Mesendoderm (in vitro differentiated cells): ENCODE data around the gene EYS.

Experiments
- DNase-seq: peaks from one replicate; pipeline ENCODE4 v3.0.0; 2013
- H2AK5ac ChIP-seq: 2 replicates; pipeline ENCODE4 v1.6.1; 2013; ENCODE audit warnings: low read length, inconsistent platforms
- H2BK120ac ChIP-seq: 2 replicates; pipeline ENCODE4 v1.6.1; 2013; ENCODE audit warnings: low read depth, mild to moderate bottlenecking, low read length, moderate library complexity, mixed read lengths
- H2BK15ac ChIP-seq: replicated peaks from 2 replicates; pipeline ENCODE4 v1.6.1; 2013; ENCODE audit warnings: low read depth, mild to moderate bottlenecking, moderate library complexity
- H2BK5ac ChIP-seq: 2 replicates; pipeline ENCODE4 v1.6.1; 2013; ENCODE audit warnings: low read length, inconsistent platforms
- H3K18ac ChIP-seq: 2 replicates; pipeline ENCODE4 v1.6.1; 2013; ENCODE audit warnings: mild to moderate bottlenecking, low read length, mixed read lengths
- H3K23ac ChIP-seq: one replicate; pipeline ENCODE4 v1.6.1; 2013; ENCODE audit warnings: low read length
- H3K27ac ChIP-seq: 2 replicates; pipeline ENCODE4 v1.5.1; 2013; ENCODE audit warnings: low read depth, mild to moderate bottlenecking, inconsistent platforms, low read length, moderate library complexity
- H3K27me3 ChIP-seq: 2 replicates; pipeline ENCODE4 v1.6.1; 2013; ENCODE audit warnings: low read length, control low read depth, mild to moderate bottlenecking, inconsistent platforms; ENCODE audit not compliant: insufficient read depth, poor library complexity
- H3K36me3 ChIP-seq: 2 replicates; pipeline ENCODE4 v1.6.1; 2013; ENCODE audit warnings: low read length, inconsistent platforms; ENCODE audit not compliant: control insufficient read depth, insufficient read depth
- H3K4ac ChIP-seq: one replicate; pipeline ENCODE4 v1.6.1; 2013; ENCODE audit warnings: low read depth, mild to moderate bottlenecking, low read length, moderate library complexity
- H3K4me1 ChIP-seq: 2 replicates; pipeline ENCODE4 v1.6.1; 2013; ENCODE audit warnings: low read depth, low read length, inconsistent platforms; ENCODE audit not compliant: control insufficient read depth
- H3K4me2 ChIP-seq: 2 replicates; pipeline ENCODE4 v1.6.1; 2013; ENCODE audit warnings: low read length
- H3K4me3 ChIP-seq: 2 replicates; pipeline ENCODE4 v1.5.1; 2013; ENCODE audit warnings: mild to moderate bottlenecking, low read length
- H3K56ac ChIP-seq: one replicate; pipeline ENCODE4 v1.6.1; 2013; ENCODE audit warnings: low read length
- H3K79me1 ChIP-seq: 2 replicates; pipeline ENCODE4 v1.6.1; 2013; ENCODE audit warnings: low read length, inconsistent platforms
- H3K79me2 ChIP-seq: 2 replicates; pipeline ENCODE4 v1.6.1; 2013; ENCODE audit warnings: mild to moderate bottlenecking, low read length; ENCODE audit not compliant: control insufficient read depth, insufficient read depth
- H3K9ac ChIP-seq: 2 replicates; pipeline ENCODE4 v1.6.1; 2013; ENCODE audit warnings: low read length, inconsistent platforms
- H4K5ac ChIP-seq: one replicate; pipeline ENCODE4 v1.6.1; 2013; ENCODE audit warnings: low read length
- H4K8ac ChIP-seq: one replicate; pipeline ENCODE4 v1.6.1; 2013; ENCODE audit warnings: low read depth, mild to moderate bottlenecking, control low read depth, low read length, moderate library complexity
- WGBS: extraction: QIAGEN DNeasy Blood & Tissue Kit; methylation state at CpG from one replicate; pipeline ENCODE4 v1.1.7; 2013; ENCODE audit warnings: low lambda C conversion rate, missing lambda C conversion rate; ENCODE audit not compliant: insufficient coverage; ENCODE audit errors: extremely low coverage; 5-methylcytosine and 5-hydroxymethylcytosine counted together

The EYS gene

DNA sequence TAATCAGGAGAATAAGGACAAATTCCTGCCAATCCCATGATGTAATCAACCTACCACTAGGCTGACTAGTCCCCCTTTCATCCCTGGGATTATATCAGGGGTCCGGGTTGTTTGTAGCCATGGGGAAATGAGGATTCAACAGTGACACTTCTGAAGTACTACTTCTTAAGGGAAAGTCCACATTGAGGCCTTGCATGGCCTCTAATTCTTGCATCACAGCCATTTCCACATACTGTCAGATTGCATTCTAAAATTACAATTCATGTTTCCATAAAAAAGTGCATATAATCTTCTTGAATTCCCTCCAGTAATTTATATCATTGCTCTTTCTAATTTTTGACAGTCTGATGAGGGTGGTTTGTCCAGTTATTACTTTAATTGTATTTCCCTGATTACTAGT is 1887.2 kb downstream of the EYS start:
- Histone ChIP-seq H3K56ac (no peak overlapping the region), H3K4me2 (no peak overlapping the region), H4K5ac (no peak overlapping the region), H3K36me3 (no peaks in the 10 kb centered on the region), H3K27ac (no peak overlapping the region), H3K9ac (no peak overlapping the region), H3K79me1 (no peaks in the 10 kb centered on the region), H2BK120ac (no peak overlapping the region), H3K4me1 (no peaks in the 10 kb centered on the region), H3K4ac (no peak overlapping the region), H4K8ac (no peak overlapping the region), H2BK15ac (no peak overlapping the region), H2AK5ac (no peak overlapping the region), H3K27me3 (no peaks in the 10 kb centered on the region), H2BK5ac (no peak overlapping the region), H3K18ac (no peak overlapping the region), H3K23ac (no peak overlapping the region), H3K4me3 (no peak overlapping the region), H3K79me2 (no peaks in the 10 kb centered on the region)
- no CpG with 5 or more reads among the region's 1 CpG for WGBS
- no peak for DNase-seq

DNA sequence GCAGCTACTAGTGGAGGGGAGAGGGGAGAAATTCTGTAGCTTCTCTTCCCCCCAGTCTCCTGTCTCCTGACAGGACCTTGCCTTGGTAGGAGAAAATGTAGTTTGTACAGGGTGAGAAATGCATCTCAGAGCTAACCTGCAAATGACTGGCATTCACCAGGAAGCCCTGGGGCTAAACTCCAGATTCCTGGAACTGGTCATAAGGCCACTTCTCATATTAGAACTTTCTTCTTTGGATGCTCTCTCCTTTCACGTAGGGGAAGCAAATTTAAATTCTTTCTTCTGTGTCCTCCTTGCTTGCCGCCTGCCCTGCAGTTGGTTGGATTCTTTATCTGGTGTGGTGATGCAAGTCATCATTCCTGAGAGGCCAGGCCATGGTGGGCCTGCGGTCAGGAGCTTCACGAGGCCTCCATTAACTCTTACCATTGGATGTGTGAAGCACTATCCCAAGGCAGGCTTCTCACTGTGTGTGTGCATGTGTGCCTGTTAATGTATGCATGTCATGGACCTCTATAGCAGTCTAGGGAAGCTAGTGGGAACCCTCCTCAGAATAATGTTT is 1889.5 kb downstream of the EYS start:
- H3K9ac ChIP-seq = no peak overlapping the region
- no peak overlapping the region for H4K5ac ChIP-seq
- no peak overlapping the region for H4K8ac ChIP-seq
- no CpG with 5 or more reads among the region's 4 CpGs for WGBS
- no peak overlapping the region for H2BK120ac ChIP-seq
- H3K27me3 ChIP-seq = no peaks in the 10 kb centered on the region
- no peak overlapping the region for H3K4ac ChIP-seq
- H3K27ac ChIP-seq = no peak overlapping the region
- H3K23ac ChIP-seq = no peak overlapping the region
- peak; percentile 36 for DNase-seq
- H3K36me3 ChIP-seq = no peaks in the 10 kb centered on the region
- no peak overlapping the region for H3K4me2 ChIP-seq
- H2BK15ac ChIP-seq = no peak overlapping the region
- H3K56ac ChIP-seq = no peak overlapping the region
- H2AK5ac ChIP-seq = no peak overlapping the region
- H2BK5ac ChIP-seq = no peak overlapping the region
- no peak overlapping the region for H3K18ac ChIP-seq
- no peaks in the 10 kb centered on the region for H3K79me2 ChIP-seq
- H3K4me1 ChIP-seq = no peaks in the 10 kb centered on the region
- H3K79me1 ChIP-seq = no peaks in the 10 kb centered on the region
- H3K4me3 ChIP-seq = no peak overlapping the region

DNA sequence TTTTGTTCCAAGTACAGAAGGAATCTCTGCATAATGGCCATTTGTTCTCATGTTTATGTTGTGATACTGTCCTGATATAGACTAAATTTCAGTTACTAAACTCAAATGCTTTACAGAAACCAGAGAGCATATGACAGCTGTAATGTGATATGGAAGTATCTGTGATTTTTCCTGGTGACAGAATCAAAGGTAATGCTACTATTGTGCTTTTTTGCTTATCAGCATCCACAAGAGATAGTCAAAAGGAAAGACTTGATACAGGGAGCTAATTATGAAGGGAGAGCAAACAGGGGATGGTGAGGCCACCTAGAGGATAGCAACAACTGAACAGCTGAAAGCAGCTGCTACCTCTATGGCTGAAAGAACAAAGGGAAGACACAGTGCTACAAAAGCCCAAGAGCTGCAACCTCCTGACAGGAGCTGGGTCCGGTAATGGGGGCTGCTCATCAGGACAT is 1890.0 kb downstream of the EYS start:
- Histone ChIP-seq H3K27me3 (no peaks in the 10 kb centered on the region), H3K9ac (no peak overlapping the region), H4K8ac (no peak overlapping the region), H2AK5ac (no peak overlapping the region), H2BK120ac (no peak overlapping the region), H3K56ac (no peak overlapping the region), H2BK5ac (no peak overlapping the region), H3K4me3 (no peak overlapping the region), H2BK15ac (no peak overlapping the region), H3K4ac (no peak overlapping the region), H3K4me2 (no peak overlapping the region), H3K36me3 (no peaks in the 10 kb centered on the region), H3K79me1 (no peaks in the 10 kb centered on the region), H3K27ac (no peak overlapping the region), H4K5ac (no peak overlapping the region), H3K23ac (no peak overlapping the region), H3K79me2 (no peaks in the 10 kb centered on the region), H3K18ac (no peak overlapping the region), H3K4me1 (no peaks in the 10 kb centered on the region)
- no CpG with 5 or more reads among the region's 1 CpG for WGBS
- DNase-seq = peak; percentile 82

DNA sequence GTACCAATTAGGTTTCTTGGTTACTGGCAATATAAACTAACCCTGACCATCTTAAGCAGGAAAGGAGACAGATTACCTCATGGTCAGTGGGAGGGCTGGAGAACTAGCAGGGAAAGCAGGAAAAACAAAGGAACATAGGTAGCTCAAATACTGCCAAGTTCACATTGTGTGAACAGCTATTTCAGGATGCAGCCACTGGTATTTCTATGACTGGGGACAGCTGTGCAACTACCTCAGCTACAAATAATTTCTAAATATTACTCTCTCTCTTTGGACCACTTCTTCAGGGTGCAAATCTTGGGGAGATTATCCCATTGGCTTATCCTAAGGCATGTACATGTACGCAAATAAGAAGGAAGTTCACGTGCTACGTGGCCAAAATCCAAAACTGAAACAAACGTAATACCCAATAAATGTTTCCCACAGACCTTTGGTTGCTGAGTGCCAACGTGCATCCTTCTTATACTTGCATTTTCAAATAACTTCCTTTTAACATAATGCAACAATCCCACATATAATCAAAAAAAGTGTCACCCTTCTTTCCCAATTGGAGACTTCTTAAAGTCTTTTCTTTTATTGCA is 1890.5 kb downstream of the EYS start:
- no peaks in the 10 kb centered on the region for H3K79me1 ChIP-seq
- H3K36me3 ChIP-seq = no peaks in the 10 kb centered on the region
- no peaks in the 10 kb centered on the region for H3K27me3 ChIP-seq
- H3K4me2 ChIP-seq = no peak overlapping the region
- H3K4me1 ChIP-seq = no peaks in the 10 kb centered on the region
- H3K18ac ChIP-seq = no peak overlapping the region
- H3K79me2 ChIP-seq = no peaks in the 10 kb centered on the region
- H4K8ac ChIP-seq = no peak overlapping the region
- no peak overlapping the region for H2AK5ac ChIP-seq
- WGBS = no CpG with 5 or more reads among the region's 5 CpGs
- H2BK5ac ChIP-seq = no peak overlapping the region
- no peak overlapping the region for H3K27ac ChIP-seq
- H2BK15ac ChIP-seq = no peak overlapping the region
- DNase-seq = no peak
- H2BK120ac ChIP-seq = no peak overlapping the region
- H3K4me3 ChIP-seq = no peak overlapping the region
- no peak overlapping the region for H3K23ac ChIP-seq
- no peak overlapping the region for H4K5ac ChIP-seq
- no peak overlapping the region for H3K9ac ChIP-seq
- no peak overlapping the region for H3K4ac ChIP-seq
- no peak overlapping the region for H3K56ac ChIP-seq

DNA sequence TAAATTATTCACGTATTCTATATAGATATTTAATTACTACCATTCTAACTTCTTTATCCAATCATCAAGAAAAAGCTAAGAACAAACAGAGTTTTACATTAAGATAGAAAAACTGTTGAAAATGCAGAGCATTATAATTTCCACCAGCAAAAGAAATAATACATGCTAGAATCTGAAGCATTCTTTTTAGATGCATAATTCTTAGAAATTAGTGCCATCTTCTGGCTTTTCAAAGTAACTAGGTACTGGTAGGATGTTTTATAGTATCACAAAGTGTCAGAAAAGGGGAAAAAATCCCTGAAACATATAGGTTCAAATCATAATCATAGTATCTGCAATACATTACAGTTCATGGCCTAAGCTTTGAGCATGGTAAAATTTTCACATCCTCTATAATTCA is 1892.6 kb downstream of the EYS start:
- Histone ChIP-seq H3K4me2 (no peak overlapping the region), H3K4me3 (no peak overlapping the region), H4K8ac (no peak overlapping the region), H3K79me2 (no peaks in the 10 kb centered on the region), H2AK5ac (no peak overlapping the region), H3K4ac (no peak overlapping the region), H3K9ac (no peak overlapping the region), H2BK15ac (no peak overlapping the region), H2BK5ac (no peak overlapping the region), H4K5ac (no peak overlapping the region), H3K23ac (no peak overlapping the region), H3K79me1 (no peaks in the 10 kb centered on the region), H3K56ac (no peak overlapping the region), H3K4me1 (no peaks in the 10 kb centered on the region), H3K18ac (no peak overlapping the region), H3K27me3 (no peaks in the 10 kb centered on the region), H3K36me3 (no peaks in the 10 kb centered on the region), H2BK120ac (no peak overlapping the region), H3K27ac (no peak overlapping the region)
- no peak for DNase-seq
- 100% methylated on average over 1 of the region's 1 CpG for WGBS

DNA sequence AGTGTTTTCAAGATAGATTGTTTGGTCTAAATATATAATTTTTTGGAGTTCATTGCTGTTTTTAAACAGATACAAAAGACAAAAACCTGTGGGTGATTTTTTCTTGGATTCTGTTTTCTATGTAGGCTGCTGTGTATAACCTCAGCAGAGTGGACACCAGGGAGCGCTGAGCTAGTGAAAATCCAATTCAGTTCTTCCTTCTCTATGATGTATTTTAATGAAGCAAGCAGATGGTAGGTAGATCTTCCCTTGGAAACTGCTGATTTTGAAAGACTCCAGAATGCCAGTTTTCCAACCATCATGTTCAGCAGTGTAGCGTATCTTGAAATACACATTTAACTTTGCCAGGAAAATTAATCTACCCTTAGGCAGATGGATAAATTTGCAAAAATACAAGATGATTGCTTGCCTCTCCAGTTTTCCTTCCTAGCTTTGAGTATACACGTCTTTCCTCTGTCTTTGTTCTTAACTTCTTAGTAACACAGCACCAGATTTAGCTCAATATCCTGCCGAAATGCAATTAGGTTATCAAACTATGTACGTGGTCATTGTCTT is 1893.4 kb downstream of the EYS start:
- Histone ChIP-seq H3K4me2 (no peak overlapping the region), H2AK5ac (no peak overlapping the region), H4K8ac (no peak overlapping the region), H4K5ac (no peak overlapping the region), H3K4me3 (no peak overlapping the region), H3K27me3 (no peaks in the 10 kb centered on the region), H3K4me1 (no peaks in the 10 kb centered on the region), H2BK15ac (no peak overlapping the region), H3K23ac (no peak overlapping the region), H3K36me3 (no peaks in the 10 kb centered on the region), H3K9ac (no peak overlapping the region), H3K79me2 (no peaks in the 10 kb centered on the region), H3K18ac (no peak overlapping the region), H3K27ac (no peak overlapping the region), H3K56ac (no peak overlapping the region), H2BK120ac (no peak overlapping the region), H2BK5ac (no peak overlapping the region), H3K79me1 (no peaks in the 10 kb centered on the region), H3K4ac (no peak overlapping the region)
- no peak for DNase-seq
- no CpG with 5 or more reads among the region's 5 CpGs for WGBS
